BE2C (cell line): ENCODE measurements around the gene MAPK14.

Experiments
- DNase-seq: peaks from one replicate; pipeline ENCODE4 v3.0.0-alpha.2; 2020
- H3K27me3 ChIP-seq: fragments of 250-450 bp; sonication (Bioruptor Pico); 2 replicates; pipeline ENCODE4 v1.5.1; 2020; ENCODE audit warnings: mild to moderate bottlenecking
- H3K36me3 ChIP-seq: fragments of 250-450 bp; sonication (Bioruptor Pico); 2 replicates; pipeline ENCODE4 v1.5.1; 2020; ENCODE audit warnings: mild to moderate bottlenecking
- H3K4me1 ChIP-seq: fragments of 250-450 bp; sonication (Bioruptor Pico); 2 replicates; pipeline ENCODE4 v1.5.1; 2020
- H3K4me3 ChIP-seq: 2 replicates; pipeline ENCODE4 v1.5.1; 2011; ENCODE audit warnings: low read depth, low read length
- H3K9me3 ChIP-seq: fragments of 250-450 bp; sonication (Bioruptor Pico); 2 replicates; pipeline ENCODE4 v1.5.1; 2020
- TF ChIP-seq, protein P1 (sequence below): IDR thresholded peaks from 2 replicates; pipeline ENCODE4 v1.5.1; 2012; ENCODE audit warnings: mild to moderate bottlenecking, low read depth, low read length

Gene MAPK14

DNA sequence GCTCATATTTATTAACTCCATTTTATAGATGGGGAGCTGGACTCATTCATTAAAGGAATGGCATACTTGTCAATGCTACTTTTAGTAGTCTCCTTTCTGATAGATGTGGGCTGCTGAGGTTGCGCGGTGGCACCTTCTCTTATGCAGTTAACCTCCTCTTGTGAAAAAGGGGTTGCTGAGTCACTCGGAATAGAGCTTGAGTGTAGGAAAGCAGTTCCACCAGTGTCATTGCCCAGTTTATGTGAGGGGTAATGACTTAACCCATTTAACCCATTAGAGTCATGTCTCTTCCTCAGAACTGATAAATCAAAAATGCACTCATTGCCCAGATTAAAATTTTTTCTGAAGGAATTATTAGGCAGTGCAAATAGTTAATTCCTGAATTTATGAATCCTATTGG lies 6.3 kb downstream of the MAPK14 start:
- H3K9me3 ChIP-seq, result no peaks in the 10 kb centered on the region
- no peaks in the 10 kb centered on the region for H3K4me1 ChIP-seq
- no peaks in the 10 kb centered on the region for H3K27me3 ChIP-seq
- TF ChIP-seq, protein P1, sequence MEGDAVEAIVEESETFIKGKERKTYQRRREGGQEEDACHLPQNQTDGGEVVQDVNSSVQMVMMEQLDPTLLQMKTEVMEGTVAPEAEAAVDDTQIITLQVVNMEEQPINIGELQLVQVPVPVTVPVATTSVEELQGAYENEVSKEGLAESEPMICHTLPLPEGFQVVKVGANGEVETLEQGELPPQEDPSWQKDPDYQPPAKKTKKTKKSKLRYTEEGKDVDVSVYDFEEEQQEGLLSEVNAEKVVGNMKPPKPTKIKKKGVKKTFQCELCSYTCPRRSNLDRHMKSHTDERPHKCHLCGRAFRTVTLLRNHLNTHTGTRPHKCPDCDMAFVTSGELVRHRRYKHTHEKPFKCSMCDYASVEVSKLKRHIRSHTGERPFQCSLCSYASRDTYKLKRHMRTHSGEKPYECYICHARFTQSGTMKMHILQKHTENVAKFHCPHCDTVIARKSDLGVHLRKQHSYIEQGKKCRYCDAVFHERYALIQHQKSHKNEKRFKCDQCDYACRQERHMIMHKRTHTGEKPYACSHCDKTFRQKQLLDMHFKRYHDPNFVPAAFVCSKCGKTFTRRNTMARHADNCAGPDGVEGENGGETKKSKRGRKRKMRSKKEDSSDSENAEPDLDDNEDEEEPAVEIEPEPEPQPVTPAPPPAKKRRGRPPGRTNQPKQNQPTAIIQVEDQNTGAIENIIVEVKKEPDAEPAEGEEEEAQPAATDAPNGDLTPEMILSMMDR, result no peak
- H3K36me3 ChIP-seq, result no peaks in the 10 kb centered on the region
- DNase-seq, result no peak
- H3K4me3 ChIP-seq, result no peak overlapping the region

DNA sequence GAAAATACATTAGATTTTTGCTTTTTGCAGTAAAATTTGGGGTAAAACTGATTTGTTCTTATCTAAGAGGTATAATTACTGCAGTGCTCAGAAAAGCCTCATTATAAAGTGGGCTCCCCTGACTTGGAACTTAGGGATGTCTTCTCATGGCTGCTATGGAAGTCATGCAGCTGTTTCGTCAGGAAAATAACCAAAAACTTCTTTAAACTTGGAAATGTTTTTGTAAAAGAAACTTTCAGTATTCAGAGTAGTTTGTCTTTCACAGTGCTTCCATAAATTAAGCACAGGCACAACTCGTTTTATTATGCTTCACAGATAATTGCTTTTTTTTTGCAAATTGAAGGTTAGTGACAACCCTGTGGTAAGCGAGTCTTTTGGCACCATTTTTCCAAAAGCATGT lies 6.8 kb downstream of the MAPK14 start:
- TF ChIP-seq, protein P1, result no peak
- no peak for DNase-seq
- Histone ChIP-seq H3K9me3 (no peaks in the 10 kb centered on the region), H3K4me3 (no peak overlapping the region), H3K27me3 (no peaks in the 10 kb centered on the region), H3K4me1 (no peaks in the 10 kb centered on the region), H3K36me3 (no peaks in the 10 kb centered on the region)

DNA sequence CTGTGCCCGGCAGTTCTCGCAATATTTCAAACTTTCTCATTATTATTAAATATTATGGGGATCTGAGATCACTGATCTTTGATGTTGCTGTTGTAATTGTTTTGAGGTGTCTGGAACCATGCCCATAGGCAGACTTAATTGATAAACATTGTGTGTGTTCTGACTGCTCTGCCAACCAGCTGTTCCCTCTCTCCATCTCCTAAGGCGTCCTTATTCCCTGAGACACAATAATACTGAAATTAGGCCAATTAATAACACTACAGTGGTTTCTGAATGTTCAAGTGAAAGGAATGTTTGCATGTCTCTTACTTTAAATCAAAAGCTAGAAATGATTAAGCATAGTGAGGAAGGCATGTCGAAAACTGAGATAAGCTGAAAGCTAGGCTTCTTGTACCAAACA lies 7.6 kb downstream of the MAPK14 start:
- no peaks in the 10 kb centered on the region for H3K36me3 ChIP-seq
- no peaks in the 10 kb centered on the region for H3K27me3 ChIP-seq
- H3K9me3 ChIP-seq, result no peaks in the 10 kb centered on the region
- no peaks in the 10 kb centered on the region for H3K4me1 ChIP-seq
- DNase-seq, result no peak
- H3K4me3 ChIP-seq, result no peak overlapping the region
- TF ChIP-seq, protein P1, result no peak

DNA sequence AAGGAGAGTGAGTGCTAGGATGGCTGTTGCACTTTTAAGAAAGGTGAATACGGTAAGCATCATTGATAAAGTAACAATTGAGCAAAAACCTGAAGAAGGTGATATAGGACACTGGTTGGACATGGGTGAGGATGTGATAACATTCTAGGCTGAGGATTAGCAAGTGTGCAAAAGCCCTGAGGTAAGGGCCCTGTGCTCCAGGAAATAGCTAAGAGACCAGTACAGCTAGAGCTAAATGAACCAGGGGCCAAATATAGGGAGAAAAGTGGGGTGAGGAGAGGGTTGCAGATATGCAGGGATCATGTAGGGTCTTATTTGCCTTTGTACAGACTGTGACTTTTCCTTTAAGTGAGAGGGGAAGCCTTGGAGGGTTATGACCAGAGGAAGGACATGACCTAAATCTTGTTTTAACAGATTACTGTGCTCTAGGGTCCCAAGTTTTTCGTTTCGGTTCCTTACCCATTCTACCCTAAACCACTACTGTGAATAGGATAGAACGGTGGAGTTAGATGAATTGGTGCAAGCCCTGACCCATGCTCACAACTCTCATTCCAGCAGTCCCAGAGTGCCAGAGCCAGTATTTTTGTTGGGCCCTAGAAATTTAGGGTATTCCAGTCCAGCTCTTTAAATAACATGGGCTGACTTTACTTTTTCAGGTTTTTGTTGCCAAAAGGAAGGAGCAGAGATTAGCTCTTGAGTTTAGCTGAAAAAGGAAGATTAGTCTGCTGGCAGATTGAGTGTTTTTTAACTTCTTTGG lies 10.7 kb downstream of the MAPK14 start:
- Histone ChIP-seq H3K4me3 (no peak overlapping the region), H3K36me3 (no peaks in the 10 kb centered on the region), H3K4me1 (no peaks in the 10 kb centered on the region), H3K9me3 (no peaks in the 10 kb centered on the region), H3K27me3 (no peaks in the 10 kb centered on the region)
- TF ChIP-seq, protein P1, result no peak
- no peak for DNase-seq

DNA sequence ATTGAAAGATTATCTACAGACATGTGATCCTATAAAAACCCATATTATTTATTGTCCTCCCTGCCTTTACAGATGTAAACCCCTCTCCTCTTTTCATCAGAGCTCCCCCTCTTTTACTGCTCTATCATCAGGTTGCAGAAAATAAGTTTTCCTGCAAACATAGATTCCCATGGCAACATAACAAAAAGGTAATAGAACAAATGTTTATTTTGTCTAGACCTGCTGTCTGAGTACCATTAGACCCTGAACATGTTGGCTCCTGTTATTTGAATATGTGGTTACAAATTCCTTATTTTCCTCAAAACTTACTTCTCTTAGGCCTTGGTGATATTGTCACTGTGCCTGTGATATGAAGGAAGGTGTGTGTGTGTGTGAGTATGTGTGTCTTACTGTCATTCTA lies 11.5 kb downstream of the MAPK14 start:
- Histone ChIP-seq H3K9me3 (no peaks in the 10 kb centered on the region), H3K4me1 (no peaks in the 10 kb centered on the region), H3K36me3 (no peaks in the 10 kb centered on the region), H3K4me3 (no peak overlapping the region), H3K27me3 (no peaks in the 10 kb centered on the region)
- TF ChIP-seq, protein P1, result no peak
- no peak for DNase-seq

DNA sequence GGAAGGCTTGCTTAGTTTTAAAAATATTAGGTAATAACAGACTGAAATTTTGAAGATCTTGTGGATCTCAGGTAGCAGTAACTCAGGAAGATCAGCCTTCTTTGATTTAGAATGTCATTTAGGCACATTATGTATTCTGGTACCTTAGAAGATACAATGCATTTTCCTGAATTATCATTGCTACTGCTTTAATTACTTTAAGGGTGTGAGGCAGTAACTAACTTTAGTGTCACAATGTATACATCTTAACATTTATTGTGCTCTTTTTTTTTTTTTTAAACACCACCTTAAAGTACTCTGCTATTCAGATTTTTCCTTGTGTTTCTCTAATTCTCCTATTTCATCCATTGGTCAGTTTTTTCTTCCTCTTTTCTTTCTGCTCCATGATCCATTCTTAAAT lies 13.3 kb downstream of the MAPK14 start:
- H3K36me3 ChIP-seq, result no peaks in the 10 kb centered on the region
- TF ChIP-seq, protein P1, result no peak
- H3K4me1 ChIP-seq, result no peaks in the 10 kb centered on the region
- no peaks in the 10 kb centered on the region for H3K27me3 ChIP-seq
- DNase-seq, result no peak
- H3K4me3 ChIP-seq, result no peak overlapping the region
- H3K9me3 ChIP-seq, result no peaks in the 10 kb centered on the region
